Liver (tissue), 9 donors: ENCODE results near the gene UNC13D. TPM values are rescaled to one million over a fixed set of nuclear protein-coding genes. Genes with fewer than 3 reads are reported as not detected.

Experiments used
- DNase-seq: peaks from one replicate; pipeline ENCODE4 v3.0.0-alpha.2; 2017; ENCODE audit warnings: low spot score
- H3K27ac ChIP-seq, 2 donors: one replicate each; pipeline ENCODE4 v1.7.0; 2013; ENCODE audit warnings: inconsistent platforms in 2 of 2, low read length in 2 of 2, control low read depth in 1 of 2, low read depth in 1 of 2, mild to moderate bottlenecking in 1 of 2
- H3K27me3 ChIP-seq, 4 donors: one replicate each; pipeline versions ENCODE4 v1.6.1 to v1.7.0; 2013; ENCODE audit warnings: low read length in 3 of 4, inconsistent platforms in 1 of 4, mild to moderate bottlenecking in 1 of 4, moderate library complexity in 1 of 4; ENCODE audit not compliant: control insufficient read depth in 4 of 4, insufficient read depth in 4 of 4
- H3K36me3 ChIP-seq, 4 donors: one replicate each; pipeline versions ENCODE4 v1.6.1 to v1.7.0; 2013; ENCODE audit warnings: low read length in 3 of 4, mild to moderate bottlenecking in 3 of 4, low read depth in 1 of 4, moderate library complexity in 1 of 4; ENCODE audit not compliant: control insufficient read depth in 4 of 4, insufficient read depth in 3 of 4
- H3K4me1 ChIP-seq, 4 donors: one replicate each; pipeline versions ENCODE4 v1.6.1 to v1.7.0; 2013; ENCODE audit warnings: low read length in 3 of 4, mild to moderate bottlenecking in 3 of 4, moderate library complexity in 1 of 4; ENCODE audit not compliant: control insufficient read depth in 4 of 4, insufficient read depth in 4 of 4
- H3K4me3 ChIP-seq, 3 donors: one replicate each; pipeline versions ENCODE4 v1.6.1 to v1.7.0; 2013; ENCODE audit warnings: low read length in 3 of 3, control low read depth in 1 of 3, low read depth in 1 of 3, mild to moderate bottlenecking in 1 of 3
- H3K9ac ChIP-seq, 2 donors: one replicate each; pipeline ENCODE4 v1.7.0; 2013; ENCODE audit warnings: low read length in 2 of 2, mild to moderate bottlenecking in 2 of 2, moderate library complexity in 2 of 2, control low read depth in 1 of 2, low read depth in 1 of 2
- H3K9me3 ChIP-seq, 4 donors: one replicate each; pipeline versions ENCODE4 v1.6.1 to v1.7.0; 2013; ENCODE audit warnings: low read length in 3 of 4; ENCODE audit not compliant: control insufficient read depth in 4 of 4
- ATF3 ChIP-seq: IDR thresholded peaks from 2 replicates; pipeline ENCODE4 v1.6.1; 2016; ENCODE audit warnings: antibody characterized with exemption
- CTCF ChIP-seq: fragments of 150-350 bp; IDR thresholded peaks from 2 replicates; pipeline ENCODE4 v1.5.1; 2017; ENCODE audit warnings: improper control_type of control experiment, low read depth, low read length; ENCODE audit not compliant: missing input control
- EGR1 ChIP-seq, 2 donors: IDR thresholded peaks; 2 replicates each; pipeline ENCODE4 v1.6.1; 2016 to 2018; ENCODE audit warnings: antibody characterized with exemption in 2 of 2, low read depth in 2 of 2
- FOXA1 ChIP-seq: IDR thresholded peaks from 2 replicates; pipeline ENCODE4 v1.6.1; 2016; ENCODE audit warnings: antibody characterized with exemption
- GABPA ChIP-seq, 2 donors: IDR thresholded peaks in 1 of 2; conservative IDR thresholded peaks in 1 of 2; 2 replicates each; pipeline ENCODE4 v1.6.1; 2016; ENCODE audit warnings: antibody characterized with exemption in 2 of 2, mild to moderate bottlenecking in 1 of 2, moderate library complexity in 1 of 2
- HNF4G ChIP-seq: IDR thresholded peaks from 2 replicates; pipeline ENCODE4 v1.6.1; 2016; ENCODE audit warnings: antibody characterized with exemption
- JUND ChIP-seq, 2 donors: IDR thresholded peaks; 2 replicates each; pipeline ENCODE4 v1.6.1; 2016; ENCODE audit warnings: antibody characterized with exemption in 2 of 2
- MAX ChIP-seq: IDR thresholded peaks from 2 replicates; pipeline ENCODE4 v1.6.1; 2016; ENCODE audit warnings: antibody characterized with exemption
- NR2F2 ChIP-seq: IDR thresholded peaks from 2 replicates; pipeline ENCODE4 v1.6.1; 2016; ENCODE audit warnings: antibody characterized with exemption
- RAD21 ChIP-seq, 2 donors: IDR thresholded peaks; 2 replicates each; pipeline ENCODE4 v1.6.1; 2016; ENCODE audit warnings: antibody characterized with exemption in 2 of 2, mild to moderate bottlenecking in 2 of 2
- REST ChIP-seq: IDR thresholded peaks from 2 replicates; pipeline ENCODE4 v1.6.1; 2016; ENCODE audit warnings: antibody characterized with exemption, mild to moderate bottlenecking
- RXRA ChIP-seq, 2 donors: IDR thresholded peaks; 2 replicates each; pipeline ENCODE4 v1.6.1; 2017 to 2018; ENCODE audit warnings: antibody characterized with exemption in 2 of 2, mild to moderate bottlenecking in 1 of 2
- TAF1 ChIP-seq: conservative IDR thresholded peaks from 2 replicates; pipeline ENCODE4 v1.6.1; 2016; ENCODE audit warnings: antibody characterized with exemption, mild to moderate bottlenecking
- YY1 ChIP-seq: IDR thresholded peaks from 2 replicates; pipeline ENCODE4 v1.6.1; 2016; ENCODE audit warnings: antibody characterized with exemption, mild to moderate bottlenecking
- ZBTB33 ChIP-seq: IDR thresholded peaks from 2 replicates; pipeline ENCODE4 v1.6.1; 2016; ENCODE audit warnings: antibody characterized with exemption
- WGBS: extraction: QIAGEN DNeasy Blood & Tissue Kit; methylation state at CpG from one replicate; pipeline ENCODE4 v1.1.7; 2013; 5-methylcytosine and 5-hydroxymethylcytosine counted together
- polyA plus RNA-seq, 2 donors: library from polyadenylated mRNA; stranded (reverse) in 1 of 2; unstranded in 1 of 2; fragments of 200-250 nt in 1 of 2; fragments of >200 nt in 1 of 2; fragmentation: Nextera tagmentation in 1 of 2; extraction: Ambion mirVana in 1 of 2; gene quantifications; one replicate each; pipeline versions ENCODE4 v1.2.1 to v1.2.3, GENCODE V29; 2013 to 2015
- total RNA-seq, 2 donors: library from RNA; depleted of rRNA; stranded (reverse); fragments of >200 nt; gene quantifications; one replicate each; pipeline ENCODE4 v1.2.3, GENCODE V29; 2014
- donor health status: healthy.
- donor health status: healthy.
- donor health status: healthy.
- donor health status: healthy.
- donor health status: healthy.

Gene UNC13D
- total and polyA plus RNA-seq, 4 donors, result 2.1 to 22.9 (median 7.6) TPM

GRCh38 chr17:75838410-75838809, 5.8 kb downstream of the UNC13D start:
- 92% methylated on average over 15 of the region's 15 CpGs for WGBS
- Histone ChIP-seq H3K4me1 (peaks cover 0 to 2% (median under 1%) of the 10 kb centered on the region in 4 donors), H3K4me3 (no peak overlapping the region), H3K9me3 (no peaks in the 10 kb centered on the region), H3K9ac (no peak overlapping the region), H3K36me3 (peaks cover 9 to 41% (median 17%) of the 10 kb centered on the region in 4 donors), H3K27ac (no peak overlapping the region), H3K27me3 (no peaks in the 10 kb centered on the region)
- TF ChIP-seq CTCF, result no peak
- TF ChIP-seq REST, result no peak
- no peak for TF ChIP-seq MAX
- TF ChIP-seq HNF4G, result no peak
- TF ChIP-seq EGR1 (IDR thresholded peaks at IDR 0.05; ENCODE audit: low read depth in 2 of 2), result no peak
- no peak for TF ChIP-seq RAD21 (IDR thresholded peaks at IDR 0.05)
- no peak for TF ChIP-seq JUND (IDR thresholded peaks at IDR 0.05)
- no peak for DNase-seq

GRCh38 chr17:75837899-75838298, 6.3 kb downstream of the UNC13D start:
- no peak overlapping the region for H3K27ac ChIP-seq
- H3K27me3 ChIP-seq, result no peaks in the 10 kb centered on the region
- no peaks in the 10 kb centered on the region for H3K9me3 ChIP-seq
- no peak for TF ChIP-seq MAX
- no peak for TF ChIP-seq GABPA (IDR thresholded peaks at IDR 0.05 in 1 of 2, conservative IDR thresholded peaks at IDR 0.05 in 1 of 2)
- no peak for TF ChIP-seq NR2F2
- no peak for TF ChIP-seq FOXA1
- TF ChIP-seq REST, result no peak
- no peak for TF ChIP-seq ZBTB33
- TF ChIP-seq TAF1, result no peak
- TF ChIP-seq ATF3, result no peak
- no peak for TF ChIP-seq RXRA (IDR thresholded peaks at IDR 0.05)
- no peak for TF ChIP-seq YY1
- no peak for TF ChIP-seq EGR1 (IDR thresholded peaks at IDR 0.05; ENCODE audit: low read depth in 2 of 2)
- no peak for TF ChIP-seq CTCF
- H3K36me3 ChIP-seq, result peaks cover 9 to 41% (median 17%) of the 10 kb centered on the region in 4 donors
- H3K9ac ChIP-seq, result no peak overlapping the region
- H3K4me1 ChIP-seq, result peaks cover 0 to 2% (median 0%) of the 10 kb centered on the region in 4 donors
- no peak overlapping the region for H3K4me3 ChIP-seq
- 86% methylated on average over 7 of the region's 7 CpGs for WGBS
- no peak for DNase-seq
